ENCODE measurements around the gene LITAFD.

Gene LITAFD

DNA sequence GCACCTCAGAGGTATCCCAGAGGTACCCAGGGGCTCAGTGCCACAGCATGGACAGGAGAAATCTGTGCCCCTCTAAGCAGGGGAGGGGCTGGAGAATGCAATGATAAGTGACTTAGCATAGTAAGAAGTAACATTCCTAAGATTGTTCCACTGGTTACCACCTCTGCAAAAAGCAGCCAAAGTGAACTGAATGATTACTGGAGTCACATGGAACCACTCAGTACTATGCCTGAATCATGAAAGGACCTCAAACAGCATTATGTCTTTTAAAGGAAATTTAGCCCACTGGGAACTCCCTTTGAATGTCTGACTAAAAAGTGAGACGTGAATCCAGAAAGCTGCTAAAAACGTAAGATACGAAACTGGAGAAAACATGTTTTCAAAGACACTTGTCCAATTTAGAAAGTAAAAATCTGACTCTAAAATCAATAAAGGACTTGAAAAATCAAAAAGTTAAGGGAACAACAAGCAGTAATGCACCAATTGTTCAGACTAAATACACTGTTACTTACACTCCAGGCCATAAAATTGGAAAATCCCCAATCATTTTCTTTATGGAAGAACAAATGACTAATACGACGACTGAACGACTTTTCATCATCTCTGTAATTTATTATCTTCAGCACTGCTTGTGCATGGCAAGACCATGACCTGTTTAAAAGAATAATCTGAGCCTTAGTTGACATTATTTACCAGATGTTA lies 38.6 kb downstream of the LITAFD start:
- DNase-seq (ENCODE audit: low read depth) = no peak

DNA sequence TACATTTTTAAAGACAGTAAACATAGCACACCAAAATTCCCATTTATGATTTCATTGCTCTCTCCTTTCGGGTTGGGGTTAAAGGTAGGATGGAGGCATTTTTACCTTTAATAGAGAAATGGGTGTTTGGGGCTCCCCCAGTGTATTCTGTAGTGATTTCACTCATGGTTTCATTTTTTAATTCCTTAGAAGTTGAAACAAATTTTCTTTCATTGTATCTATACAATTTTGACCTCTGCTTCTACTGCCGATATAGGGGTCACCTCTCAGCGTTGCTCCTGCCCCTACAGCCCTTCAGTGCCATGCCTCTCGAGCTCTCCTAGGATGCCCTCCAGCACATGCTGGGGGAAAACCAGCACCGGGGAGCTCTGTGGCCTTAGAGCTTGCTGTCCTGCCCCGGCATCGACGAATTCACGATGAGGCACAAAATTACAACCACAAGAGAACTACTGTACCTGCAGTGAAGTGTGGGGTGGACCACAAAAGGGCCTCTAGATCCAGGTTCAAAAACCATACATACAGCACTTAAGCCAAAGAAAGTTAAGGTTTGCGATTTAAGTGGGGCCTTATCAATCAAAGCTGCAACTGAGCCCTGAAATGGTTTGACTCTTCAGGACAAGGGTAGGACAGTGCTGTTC lies 39.3 kb downstream of the LITAFD start:
- DNase-seq (ENCODE audit: low read depth) = no peak

DNA sequence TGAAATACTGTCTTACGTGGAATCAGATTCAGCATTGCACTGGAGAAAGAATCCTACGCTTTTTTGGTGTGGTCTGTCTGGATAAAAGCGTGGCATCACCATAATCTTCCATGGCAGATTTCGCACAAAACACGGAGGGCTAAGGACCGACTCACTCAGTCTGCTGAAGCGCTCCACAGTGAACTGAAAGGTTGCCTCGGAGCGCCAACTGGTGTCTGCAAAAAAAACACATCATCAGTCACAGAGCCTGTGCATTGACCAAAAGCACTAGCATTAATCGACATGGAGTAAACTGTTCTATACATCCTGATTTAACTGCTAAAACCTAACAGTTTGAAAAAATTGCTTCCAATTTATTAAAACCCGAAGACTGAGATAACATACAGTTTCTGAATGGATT lies 41.0 kb downstream of the LITAFD start:
- DNase-seq (ENCODE audit: low read depth) = no peak

DNA sequence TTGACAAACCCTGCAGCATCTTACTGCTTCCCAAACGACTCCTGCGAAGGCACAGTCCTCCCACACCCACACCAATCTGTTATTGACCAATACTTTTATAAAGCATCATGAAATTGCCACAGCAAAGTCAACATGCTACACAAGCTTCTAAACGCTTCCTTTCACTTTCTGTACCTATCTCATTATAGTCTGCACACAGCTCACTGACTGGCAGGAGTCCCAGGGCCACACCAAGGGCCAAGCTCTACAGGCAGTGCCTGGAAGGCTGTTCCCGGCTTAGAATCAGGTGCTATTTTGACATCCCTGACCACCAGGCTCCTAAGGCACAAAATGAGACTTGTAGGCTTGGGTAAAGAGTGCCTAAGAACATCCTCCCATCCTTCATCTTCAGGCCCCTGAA lies 42.1 kb downstream of the LITAFD start:
- DNase-seq (ENCODE audit: low read depth) = no peak

DNA sequence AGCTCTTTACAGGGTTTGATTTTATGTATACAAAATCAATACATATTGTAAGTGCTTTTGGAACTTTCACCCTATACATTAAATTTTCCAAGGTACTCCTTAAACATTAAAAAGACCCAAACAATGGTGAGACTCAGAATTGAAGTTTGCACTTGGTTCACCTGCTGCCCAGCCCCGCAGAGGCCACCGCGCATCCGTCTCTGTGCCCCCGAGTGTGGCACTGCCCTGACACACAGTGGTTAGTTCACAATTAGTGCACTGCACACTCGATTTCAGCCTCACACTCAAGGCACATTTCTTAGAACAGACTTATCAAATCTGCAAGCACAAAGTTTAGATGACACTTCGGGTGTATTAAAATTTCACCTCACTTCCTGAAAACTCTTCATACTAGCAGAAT lies 43.3 kb downstream of the LITAFD start:
- no peak for DNase-seq (ENCODE audit: low read depth)

DNA sequence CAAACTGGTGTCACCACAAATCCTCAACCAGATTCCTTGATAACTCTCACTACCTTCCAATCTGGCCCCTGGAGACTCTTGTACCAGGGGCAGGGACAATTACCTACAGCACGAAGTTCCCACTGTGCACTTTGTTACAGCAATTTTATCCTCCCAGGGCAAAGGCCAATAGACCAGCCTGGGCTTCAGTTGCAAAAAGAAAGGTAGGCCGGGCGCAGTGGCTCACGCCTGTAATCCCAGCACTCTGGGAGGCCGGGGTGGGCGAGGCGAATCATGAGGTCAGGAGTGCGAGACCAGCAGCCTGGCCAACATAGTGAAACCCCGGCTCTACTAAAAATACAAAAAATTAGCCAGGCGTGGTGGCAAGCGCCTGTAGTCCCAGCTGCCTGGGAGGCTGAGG lies 44.7 kb downstream of the LITAFD start:
- no peak for DNase-seq (ENCODE audit: low read depth)

DNA sequence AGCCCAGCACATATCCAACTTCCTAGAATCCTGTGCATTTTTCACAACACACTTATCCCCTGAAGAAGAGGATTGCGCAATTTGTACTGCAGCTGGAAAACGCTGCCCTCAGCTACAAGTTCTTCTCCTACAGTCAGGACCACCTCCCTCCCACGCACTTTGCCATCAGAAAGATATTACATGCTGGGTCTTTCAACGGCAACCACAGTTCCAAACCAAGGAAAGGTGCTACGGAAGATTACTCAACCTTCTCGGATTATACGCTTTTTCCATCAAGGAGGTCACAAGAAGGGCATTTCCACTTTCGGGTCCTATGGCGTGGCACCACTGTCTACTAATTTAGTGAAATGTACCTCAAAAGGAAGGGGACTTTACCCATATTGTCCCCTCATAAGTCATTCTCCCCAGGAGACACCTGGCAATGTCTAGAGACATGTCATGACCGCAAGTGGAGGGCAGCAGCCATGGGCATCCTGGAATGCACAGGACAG lies 46.4 kb downstream of the LITAFD start:
- DNase-seq (ENCODE audit: low read depth) = peak; percentile 86

DNA sequence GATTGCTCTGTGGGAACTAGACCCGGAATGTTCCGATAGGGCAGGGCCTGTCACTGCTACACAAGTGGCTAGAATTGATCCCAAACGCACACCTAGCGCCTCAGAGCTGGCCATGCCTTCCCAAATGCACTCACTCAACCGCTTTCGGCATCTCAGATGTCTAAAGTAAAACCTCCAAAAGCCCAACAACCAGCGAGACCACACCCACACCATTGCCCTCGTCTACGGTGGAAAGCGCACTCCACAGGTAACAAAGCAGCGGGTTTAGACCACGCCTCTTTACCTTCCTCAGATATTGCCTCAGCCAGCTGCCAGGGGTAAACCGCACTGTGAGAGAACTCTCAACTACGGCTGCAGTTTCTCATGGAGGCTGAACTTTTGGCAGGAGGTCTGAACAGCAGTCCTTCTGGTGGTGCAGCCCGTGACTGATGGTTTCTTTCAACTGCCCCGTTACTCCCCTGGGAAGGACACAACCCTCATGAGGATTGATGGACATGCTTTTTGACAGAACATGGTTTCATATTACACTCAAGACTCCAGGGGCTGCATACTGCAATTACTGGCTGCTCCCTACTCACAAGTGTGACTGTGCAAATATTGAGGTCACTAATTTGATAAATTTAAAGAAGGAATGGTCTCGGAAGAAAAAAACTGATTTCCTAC lies 47.1 kb downstream of the LITAFD start:
- no peak for DNase-seq (ENCODE audit: low read depth)

DNA sequence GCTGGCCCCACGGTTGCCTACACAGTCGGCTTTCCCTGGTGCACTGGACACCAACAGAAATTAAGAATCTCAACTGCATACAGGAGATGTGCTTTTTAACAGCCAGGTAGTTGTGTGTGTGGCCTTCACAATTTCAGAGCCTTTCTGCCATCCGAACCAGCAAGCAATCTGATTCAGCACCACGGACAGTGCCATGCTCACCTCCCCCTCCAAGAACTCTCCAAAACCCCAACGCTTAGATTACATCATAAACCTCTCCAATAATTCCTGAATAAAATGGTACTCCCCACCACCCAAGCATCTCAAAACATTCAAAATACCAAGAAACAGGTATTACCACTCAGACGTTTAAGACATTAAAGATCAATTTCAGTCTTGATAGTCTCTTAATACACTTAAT lies 49.7 kb downstream of the LITAFD start:
- DNase-seq (ENCODE audit: low read depth) = peak; percentile 73

DNA sequence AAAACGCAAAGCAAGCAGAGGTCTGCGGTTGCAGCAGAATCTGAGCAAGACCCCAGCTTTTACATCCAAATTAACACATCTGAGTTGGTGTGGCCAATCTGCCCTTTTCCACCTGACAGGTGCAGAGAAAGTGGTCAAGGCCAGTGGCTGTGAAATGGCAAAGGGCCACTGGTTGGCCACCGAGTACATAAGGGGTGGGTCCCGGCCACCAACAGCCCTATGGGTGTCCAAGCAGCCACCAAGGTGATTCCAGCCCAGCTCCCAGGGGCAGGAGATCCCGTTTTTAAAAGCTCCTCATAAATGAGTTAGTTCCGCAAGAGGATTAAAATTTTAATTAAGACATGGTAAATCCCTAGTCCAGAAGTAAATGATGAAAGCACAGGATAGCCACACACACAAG lies 52.5 kb downstream of the LITAFD start:
- DNase-seq (ENCODE audit: low read depth) = no peak
